A549 (cell line): Measurements from ENCODE around the gene KDM5B.

Experiments
- BCL3 ChIP-seq: fragments of >200 bp; sonication (Bioruptor Twin); formaldehyde crosslinking; IDR thresholded peaks from 3 replicates; pipeline ENCODE4 v1.6.1; 2016
- CTCF ChIP-seq: fragments of >200 bp; sonication (Bioruptor Twin); formaldehyde crosslinking; IDR thresholded peaks from 3 replicates; pipeline ENCODE4 v1.5.1; 2016
- MYC ChIP-seq: IDR thresholded peaks from 2 replicates; pipeline ENCODE4 v1.6.1; 2012; ENCODE audit warnings: mild to moderate bottlenecking, inconsistent platforms, low read length, improper control_type of control experiment, borderline replicate concordance
- POLR2A ChIP-seq: IDR thresholded peaks from 2 replicates; pipeline ENCODE4 v1.6.1; 2012; ENCODE audit warnings: mild to moderate bottlenecking, low read length
- SMC3 ChIP-seq: fragments of >200 bp; sonication (Bioruptor Twin); formaldehyde crosslinking; IDR thresholded peaks from 3 replicates; pipeline ENCODE4 v1.6.1; 2018; ENCODE audit warnings: inconsistent platforms
- USF2 ChIP-seq: fragments of 450-650 bp; IDR thresholded peaks from 2 replicates; pipeline ENCODE4 v1.6.1; 2014; ENCODE audit warnings: antibody characterized with exemption

DNA sequence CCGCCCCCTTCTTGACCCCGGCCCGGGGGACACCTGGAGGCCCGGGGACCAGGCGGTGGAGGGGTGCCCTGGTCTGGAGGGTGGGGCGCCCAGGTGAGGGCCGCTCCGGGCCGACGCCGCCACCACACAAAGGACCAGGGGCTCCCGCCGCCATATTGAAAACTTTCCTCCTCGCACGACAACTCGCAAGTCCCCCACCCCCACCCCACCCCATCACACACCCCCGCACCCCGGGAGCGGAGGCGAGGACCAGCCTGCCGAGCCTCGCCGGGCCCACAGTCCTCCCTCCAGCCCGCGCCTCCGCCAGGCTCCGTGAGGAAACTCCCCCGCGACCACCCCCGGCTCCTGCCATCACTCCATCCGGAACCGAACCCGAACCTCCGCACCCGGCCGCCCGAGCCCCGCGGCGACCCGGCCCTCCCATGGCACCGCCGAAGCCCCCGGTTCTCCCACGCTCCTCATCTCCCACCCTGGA is 733 bp downstream of the KDM5B start:
- TF ChIP-seq USF2 (no peak), POLR2A (no peak), MYC (no peak), CTCF (no peak), SMC3 (no peak), BCL3 (no peak)
